K562 (cell line): ENCODE measurements around the gene GRIK5. TPM values are rescaled to one million over a fixed set of nuclear protein-coding genes. Genes with fewer than 3 reads are reported as not detected.

Source experiments
- ARID1B ChIP-seq: fragments of 450-650 bp; IDR thresholded peaks from 2 replicates; pipeline ENCODE4 v1.6.1; 2016; ENCODE audit warnings: antibody characterized with exemption, mild to moderate bottlenecking, inconsistent platforms
- ARNT ChIP-seq, 2 experiments: fragments of 450-650 bp; IDR thresholded peaks; 2 replicates each; pipeline ENCODE4 v1.6.1; 2016; ENCODE audit warnings: mild to moderate bottlenecking in 1 of 2
- CREM ChIP-seq: IDR thresholded peaks from 2 replicates; pipeline ENCODE4 v1.6.1; 2014; ENCODE audit warnings: antibody characterized with exemption, low read depth
- ESRRA ChIP-seq: fragments of 450-650 bp; IDR thresholded peaks from 2 replicates; pipeline ENCODE4 v1.6.1; 2014; ENCODE audit warnings: low read depth, mild to moderate bottlenecking, moderate library complexity, borderline replicate concordance
- FOXP4 ChIP-seq: sonication (generic); formaldehyde crosslinking; IDR thresholded peaks from 2 replicates; pipeline ENCODE4 v1.8.0; 2022; ENCODE audit warnings: mild to moderate bottlenecking, missing genetic modification reagents, borderline replicate concordance
- GABPA ChIP-seq: fragments of 200-800 bp; sonication (Bioruptor generic); conservative IDR thresholded peaks from 2 replicates; pipeline ENCODE4 v1.6.1; 2016; ENCODE audit warnings: low read depth, missing genetic modification characterization, missing compliant biosample characterization
- LEF1 ChIP-seq: fragments of 450-650 bp; IDR thresholded peaks from 2 replicates; pipeline ENCODE4 v1.6.1; 2016; ENCODE audit warnings: mild to moderate bottlenecking
- NFIC ChIP-seq: fragments of 450-650 bp; IDR thresholded peaks from 2 replicates; pipeline ENCODE4 v1.6.1; 2017; ENCODE audit warnings: mild to moderate bottlenecking, inconsistent platforms
- RAD51 ChIP-seq: fragments of 450-650 bp; IDR thresholded peaks from 2 replicates; pipeline ENCODE4 v1.7.1; 2016; ENCODE audit warnings: low read depth, mild to moderate bottlenecking, borderline replicate concordance
- SMARCA4 ChIP-seq: fragments of 450-650 bp; IDR thresholded peaks from 2 replicates; pipeline ENCODE4 v1.6.1; 2016
- polyA plus RNA-seq, 8 experiments: library from polyadenylated mRNA; depleted of rRNA in 4 of 8; stranded (reverse) in 5 of 8; unstranded in 3 of 8; fragments of >200 nt; fragmentation: Nextera tagmentation in 2 of 8; fragmentation: Illumina TruSeq in 1 of 8; extraction: Ambion mirVana in 2 of 8; extraction: Trizol in 1 of 8; gene quantifications; 2 replicates each; pipeline versions ENCODE4 v1.2.1 to v1.2.3, GENCODE V29; 2011 to 2014; ENCODE audit warnings: inconsistent platforms in 1 of 8, missing spikeins in 1 of 8
- total RNA-seq, 7 experiments: library from RNA; depleted of rRNA in 6 of 7; stranded (reverse); fragments of >200 nt in 6 of 7; fragmentation: Illumina TruSeq in 2 of 7; extraction: Trizol in 2 of 7; gene quantifications; 2 replicates each; pipeline versions ENCODE4 v1.2.1 to v1.2.3, GENCODE V29; 2011 to 2021; ENCODE audit warnings: low replicate concordance in 1 of 7
- TF ChIP-seq, protein P1 (sequence below): IDR thresholded peaks from 2 replicates; pipeline ENCODE4 v1.6.1; 2016; ENCODE audit warnings: missing genetic modification characterization, missing compliant biosample characterization
- TF ChIP-seq, protein P2 (sequence below), 3 experiments: fragments of 200-800 bp in 1 of 3; fragments of 250-450 bp in 1 of 3; fragments of 450-650 bp in 1 of 3; sonication (Bioruptor Pico) in 1 of 3; sonication (Bioruptor generic) in 1 of 3; formaldehyde crosslinking in 1 of 3; IDR thresholded peaks; 2 replicates each; pipeline versions ENCODE4 v1.6.1 to v1.8.0; 2016 to 2022; ENCODE audit warnings: mild to moderate bottlenecking in 2 of 3, missing genetic modification characterization in 2 of 3, missing compliant biosample characterization in 1 of 3, moderate library complexity in 1 of 3
- TF ChIP-seq, protein P3 (sequence below), 2 experiments: fragments of 450-650 bp; conservative IDR thresholded peaks; 2 replicates each; pipeline ENCODE4 v1.6.1; 2017; ENCODE audit warnings: mild to moderate bottlenecking in 2 of 2, moderate library complexity in 2 of 2
- TF ChIP-seq, protein P4 (sequence below): fragments of 450-650 bp; IDR thresholded peaks from 2 replicates; pipeline ENCODE4 v1.6.1; 2017; ENCODE audit warnings: antibody characterized with exemption, mild to moderate bottlenecking

Gene GRIK5
- total and polyA plus RNA-seq, 9 of the 15 experiments (the other 6 are each of a cell fraction or from before 2014, with no cell fraction given) = 0.04 to 0.55 (median 0.27) TPM; not detected in 2

DNA sequence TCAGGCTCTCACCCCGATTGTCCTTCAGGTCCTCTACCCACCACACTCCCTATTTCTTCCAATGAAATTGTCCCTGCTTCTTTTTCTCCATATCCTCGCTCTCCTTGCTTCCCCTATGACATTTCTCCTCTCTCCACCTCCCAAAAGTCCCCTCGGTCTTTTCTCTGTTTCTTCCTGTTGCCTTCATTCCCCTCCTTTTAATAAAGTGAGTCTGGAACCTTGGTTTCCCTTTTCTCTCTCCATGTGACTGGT lies 5.3 kb upstream of the GRIK5 start (continued):
- TF ChIP-seq, protein P1, sequence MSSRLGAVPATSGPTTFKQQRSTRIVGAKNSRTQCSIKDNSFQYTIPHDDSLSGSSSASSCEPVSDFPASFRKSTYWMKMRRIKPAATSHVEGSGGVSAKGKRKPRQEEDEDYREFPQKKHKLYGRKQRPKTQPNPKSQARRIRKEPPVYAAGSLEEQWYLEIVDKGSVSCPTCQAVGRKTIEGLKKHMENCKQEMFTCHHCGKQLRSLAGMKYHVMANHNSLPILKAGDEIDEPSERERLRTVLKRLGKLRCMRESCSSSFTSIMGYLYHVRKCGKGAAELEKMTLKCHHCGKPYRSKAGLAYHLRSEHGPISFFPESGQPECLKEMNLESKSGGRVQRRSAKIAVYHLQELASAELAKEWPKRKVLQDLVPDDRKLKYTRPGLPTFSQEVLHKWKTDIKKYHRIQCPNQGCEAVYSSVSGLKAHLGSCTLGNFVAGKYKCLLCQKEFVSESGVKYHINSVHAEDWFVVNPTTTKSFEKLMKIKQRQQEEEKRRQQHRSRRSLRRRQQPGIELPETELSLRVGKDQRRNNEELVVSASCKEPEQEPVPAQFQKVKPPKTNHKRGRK (tag) = peak; percentile 23; the same call in 1 of the 2 replicates
- peak in 1 of 2 experiments; percentile 91; a peak in 3 of 4 replicates for TF ChIP-seq ARNT (IDR thresholded peaks at IDR 0.05)
- TF ChIP-seq SMARCA4 = peak; percentile 51
- TF ChIP-seq FOXP4 (CRISPR knock-in tag) = 0 out of 2 replicates have a peak, but pooled peaks have one; percentile 63
- 0 out of 2 replicates have a peak, but pooled peaks have one; percentile 22 for TF ChIP-seq RAD51
- TF ChIP-seq, protein P2, sequence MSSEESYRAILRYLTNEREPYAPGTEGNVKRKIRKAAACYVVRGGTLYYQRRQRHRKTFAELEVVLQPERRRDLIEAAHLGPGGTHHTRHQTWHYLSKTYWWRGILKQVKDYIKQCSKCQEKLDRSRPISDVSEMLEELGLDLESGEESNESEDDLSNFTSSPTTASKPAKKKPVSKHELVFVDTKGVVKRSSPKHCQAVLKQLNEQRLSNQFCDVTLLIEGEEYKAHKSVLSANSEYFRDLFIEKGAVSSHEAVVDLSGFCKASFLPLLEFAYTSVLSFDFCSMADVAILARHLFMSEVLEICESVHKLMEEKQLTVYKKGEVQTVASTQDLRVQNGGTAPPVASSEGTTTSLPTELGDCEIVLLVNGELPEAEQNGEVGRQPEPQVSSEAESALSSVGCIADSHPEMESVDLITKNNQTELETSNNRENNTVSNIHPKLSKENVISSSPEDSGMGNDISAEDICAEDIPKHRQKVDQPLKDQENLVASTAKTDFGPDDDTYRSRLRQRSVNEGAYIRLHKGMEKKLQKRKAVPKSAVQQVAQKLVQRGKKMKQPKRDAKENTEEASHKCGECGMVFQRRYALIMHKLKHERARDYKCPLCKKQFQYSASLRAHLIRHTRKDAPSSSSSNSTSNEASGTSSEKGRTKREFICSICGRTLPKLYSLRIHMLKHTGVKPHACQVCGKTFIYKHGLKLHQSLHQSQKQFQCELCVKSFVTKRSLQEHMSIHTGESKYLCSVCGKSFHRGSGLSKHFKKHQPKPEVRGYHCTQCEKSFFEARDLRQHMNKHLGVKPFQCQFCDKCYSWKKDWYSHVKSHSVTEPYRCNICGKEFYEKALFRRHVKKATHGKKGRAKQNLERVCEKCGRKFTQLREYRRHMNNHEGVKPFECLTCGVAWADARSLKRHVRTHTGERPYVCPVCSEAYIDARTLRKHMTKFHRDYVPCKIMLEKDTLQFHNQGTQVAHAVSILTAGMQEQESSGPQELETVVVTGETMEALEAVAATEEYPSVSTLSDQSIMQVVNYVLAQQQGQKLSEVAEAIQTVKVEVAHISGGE (CRISPR knock-in tag; IDR thresholded peaks at IDR 0.05) = peak in 1 of 3 experiments; percentile 62; a peak in 1 of 6 replicates
- TF ChIP-seq, protein P3, sequence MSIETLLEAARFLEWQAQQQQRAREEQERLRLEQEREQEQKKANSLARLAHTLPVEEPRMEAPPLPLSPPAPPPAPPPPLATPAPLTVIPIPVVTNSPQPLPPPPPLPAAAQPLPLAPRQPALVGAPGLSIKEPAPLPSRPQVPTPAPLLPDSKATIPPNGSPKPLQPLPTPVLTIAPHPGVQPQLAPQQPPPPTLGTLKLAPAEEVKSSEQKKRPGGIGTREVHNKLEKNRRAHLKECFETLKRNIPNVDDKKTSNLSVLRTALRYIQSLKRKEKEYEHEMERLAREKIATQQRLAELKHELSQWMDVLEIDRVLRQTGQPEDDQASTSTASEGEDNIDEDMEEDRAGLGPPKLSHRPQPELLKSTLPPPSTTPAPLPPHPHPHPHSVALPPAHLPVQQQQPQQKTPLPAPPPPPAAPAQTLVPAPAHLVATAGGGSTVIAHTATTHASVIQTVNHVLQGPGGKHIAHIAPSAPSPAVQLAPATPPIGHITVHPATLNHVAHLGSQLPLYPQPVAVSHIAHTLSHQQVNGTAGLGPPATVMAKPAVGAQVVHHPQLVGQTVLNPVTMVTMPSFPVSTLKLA (conservative IDR thresholded peaks at IDR 0.05) = peak in 1 of 2 experiments; percentile 57; a peak in 1 of 4 replicates
- peak; percentile 49; the same call in 1 of the 2 replicates for TF ChIP-seq NFIC
- TF ChIP-seq, protein P4, sequence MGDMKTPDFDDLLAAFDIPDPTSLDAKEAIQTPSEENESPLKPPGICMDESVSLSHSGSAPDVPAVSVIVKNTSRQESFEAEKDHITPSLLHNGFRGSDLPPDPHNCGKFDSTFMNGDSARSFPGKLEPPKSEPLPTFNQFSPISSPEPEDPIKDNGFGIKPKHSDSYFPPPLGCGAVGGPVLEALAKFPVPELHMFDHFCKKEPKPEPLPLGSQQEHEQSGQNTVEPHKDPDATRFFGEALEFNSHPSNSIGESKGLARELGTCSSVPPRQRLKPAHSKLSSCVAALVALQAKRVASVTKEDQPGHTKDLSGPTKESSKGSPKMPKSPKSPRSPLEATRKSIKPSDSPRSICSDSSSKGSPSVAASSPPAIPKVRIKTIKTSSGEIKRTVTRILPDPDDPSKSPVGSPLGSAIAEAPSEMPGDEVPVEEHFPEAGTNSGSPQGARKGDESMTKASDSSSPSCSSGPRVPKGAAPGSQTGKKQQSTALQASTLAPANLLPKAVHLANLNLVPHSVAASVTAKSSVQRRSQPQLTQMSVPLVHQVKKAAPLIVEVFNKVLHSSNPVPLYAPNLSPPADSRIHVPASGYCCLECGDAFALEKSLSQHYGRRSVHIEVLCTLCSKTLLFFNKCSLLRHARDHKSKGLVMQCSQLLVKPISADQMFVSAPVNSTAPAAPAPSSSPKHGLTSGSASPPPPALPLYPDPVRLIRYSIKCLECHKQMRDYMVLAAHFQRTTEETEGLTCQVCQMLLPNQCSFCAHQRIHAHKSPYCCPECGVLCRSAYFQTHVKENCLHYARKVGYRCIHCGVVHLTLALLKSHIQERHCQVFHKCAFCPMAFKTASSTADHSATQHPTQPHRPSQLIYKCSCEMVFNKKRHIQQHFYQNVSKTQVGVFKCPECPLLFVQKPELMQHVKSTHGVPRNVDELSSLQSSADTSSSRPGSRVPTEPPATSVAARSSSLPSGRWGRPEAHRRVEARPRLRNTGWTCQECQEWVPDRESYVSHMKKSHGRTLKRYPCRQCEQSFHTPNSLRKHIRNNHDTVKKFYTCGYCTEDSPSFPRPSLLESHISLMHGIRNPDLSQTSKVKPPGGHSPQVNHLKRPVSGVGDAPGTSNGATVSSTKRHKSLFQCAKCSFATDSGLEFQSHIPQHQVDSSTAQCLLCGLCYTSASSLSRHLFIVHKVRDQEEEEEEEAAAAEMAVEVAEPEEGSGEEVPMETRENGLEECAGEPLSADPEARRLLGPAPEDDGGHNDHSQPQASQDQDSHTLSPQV = peak; percentile 36
- TF ChIP-seq ARID1B = peak; percentile 56
- 0 out of 2 replicates have a peak, but pooled peaks have one; percentile 21 for TF ChIP-seq LEF1
- TF ChIP-seq ESRRA = 0 out of 2 replicates have a peak, but pooled peaks have one; percentile 9
- TF ChIP-seq GABPA = peak; percentile 77
- no peak for TF ChIP-seq CREM
